Urinary bladder (tissue), 4 donors: ENCODE results near the gene SEPTIN8. TPM values are rescaled to one million over a fixed set of nuclear protein-coding genes. Genes with fewer than 3 reads are reported as not detected.

Source experiments
- DNase-seq: peaks from one replicate; pipeline ENCODE4 v3.0.0-alpha.2; 2015; ENCODE audit errors: extremely low spot score
- H3K27ac ChIP-seq: one replicate; pipeline ENCODE4 v1.5.1; 2013; ENCODE audit warnings: low read depth, mild to moderate bottlenecking, moderate library complexity
- H3K36me3 ChIP-seq: one replicate; pipeline ENCODE4 v1.6.1; 2013; ENCODE audit warnings: mild to moderate bottlenecking, moderate library complexity; ENCODE audit not compliant: insufficient read depth
- H3K4me1 ChIP-seq: one replicate; pipeline ENCODE4 v1.6.1; 2013; ENCODE audit warnings: mild to moderate bottlenecking, moderate library complexity; ENCODE audit not compliant: insufficient read depth
- H3K4me3 ChIP-seq: one replicate; pipeline ENCODE4 v1.5.1; 2013; ENCODE audit warnings: low read depth, low read length
- WGBS: extraction: QIAGEN DNeasy Blood & Tissue Kit; methylation state at CpG from one replicate; pipeline ENCODE4 v1.1.7; 2013; 5-methylcytosine and 5-hydroxymethylcytosine counted together
- polyA plus RNA-seq: library from polyadenylated mRNA; stranded (reverse); fragments of 200-250 nt; gene quantifications from one replicate; pipeline ENCODE4 v1.2.3, GENCODE V29; 2013
- total RNA-seq: library from RNA; depleted of rRNA; stranded (reverse); fragments of >200 nt; gene quantifications from one replicate; pipeline ENCODE4 v1.2.3, GENCODE V29; 2014
- donor health status: healthy with polysubstance abuse.
- donor health status: healthy.

Gene SEPTIN8
- total and polyA plus RNA-seq, 2 donors: 28.3 to 64.8 TPM

GRCh38 chr5:132772291-132773070 lies 4.6 kb downstream of the SEPTIN8 start:
- H3K36me3 ChIP-seq: no peaks in the 10 kb centered on the region
- H3K4me1 ChIP-seq: no peaks in the 10 kb centered on the region
- H3K4me3 ChIP-seq: no peak overlapping the region
- H3K27ac ChIP-seq: no peak overlapping the region
- WGBS: 67% methylated on average over 8 of the region's 8 CpGs
- DNase-seq: no peak

- WGBS: 50% methylated on average over 8 of the region's 8 CpGs
- no peak overlapping the region for H3K27ac ChIP-seq
- H3K4me1 ChIP-seq: peaks cover 3% of the 10 kb centered on the region
- no peak for DNase-seq
- no peak overlapping the region for H3K4me3 ChIP-seq
- no peaks in the 10 kb centered on the region for H3K36me3 ChIP-seq
Measured at GRCh38 chr5:132771503-132771998, 5.5 kb downstream of the SEPTIN8 start.

GRCh38 chr5:132770476-132771159 lies 6.4 kb downstream of the SEPTIN8 start:
- Histone ChIP-seq H3K4me3 (no peak overlapping the region), H3K4me1 (peaks cover 3% of the 10 kb centered on the region), H3K27ac (no peak overlapping the region), H3K36me3 (no peaks in the 10 kb centered on the region)
- no peak for DNase-seq
- WGBS: 74% methylated on average over 8 of the region's 8 CpGs

- H3K4me3 ChIP-seq: no peak overlapping the region
- H3K36me3 ChIP-seq: peaks cover 5% of the 10 kb centered on the region
- H3K4me1 ChIP-seq: peaks cover 3% of the 10 kb centered on the region
- DNase-seq: no peak
- 98% methylated on average over 3 of the region's 3 CpGs for WGBS
- H3K27ac ChIP-seq: no peak overlapping the region
Measured at GRCh38 chr5:132768485-132768868, 8.6 kb downstream of the SEPTIN8 start.

GRCh38 chr5:132767150-132767549 lies 9.9 kb downstream of the SEPTIN8 start:
- peaks cover 6% of the 10 kb centered on the region for H3K36me3 ChIP-seq
- WGBS: 58% methylated on average over 2 of the region's 2 CpGs
- H3K27ac ChIP-seq: no peak overlapping the region
- peaks cover 3% of the 10 kb centered on the region for H3K4me1 ChIP-seq
- H3K4me3 ChIP-seq: no peak overlapping the region
- no peak for DNase-seq

GRCh38 chr5:132766806-132767055 lies 10.3 kb downstream of the SEPTIN8 start:
- H3K4me3 ChIP-seq: no peak overlapping the region
- H3K36me3 ChIP-seq: peaks cover 6% of the 10 kb centered on the region
- peaks cover 3% of the 10 kb centered on the region for H3K4me1 ChIP-seq
- H3K27ac ChIP-seq: no peak overlapping the region
- DNase-seq: no peak
- WGBS: 97% methylated on average over 1 of the region's 1 CpG

GRCh38 chr5:132766020-132766805 lies 10.8 kb downstream of the SEPTIN8 start:
- H3K4me1 ChIP-seq: peaks cover 3% of the 10 kb centered on the region
- no peak overlapping the region for H3K27ac ChIP-seq
- no peak for DNase-seq
- 87% methylated on average over 14 of the region's 14 CpGs for WGBS
- H3K4me3 ChIP-seq: no peak overlapping the region
- H3K36me3 ChIP-seq: peaks cover 6% of the 10 kb centered on the region

GRCh38 chr5:132765311-132766019 lies 11.6 kb downstream of the SEPTIN8 start:
- Histone ChIP-seq H3K4me3 (no peak overlapping the region), H3K4me1 (peaks cover 3% of the 10 kb centered on the region), H3K36me3 (peaks cover 8% of the 10 kb centered on the region), H3K27ac (no peak overlapping the region)
- no peak for DNase-seq
- 67% methylated on average over 12 of the region's 12 CpGs for WGBS

- no peak for DNase-seq
- WGBS: 91% methylated on average over 7 of the region's 7 CpGs
- Histone ChIP-seq H3K4me3 (no peak overlapping the region), H3K4me1 (peaks cover 3% of the 10 kb centered on the region), H3K27ac (no peak overlapping the region), H3K36me3 (peaks cover 8% of the 10 kb centered on the region)
Measured at GRCh38 chr5:132764671-132765238, 12.3 kb downstream of the SEPTIN8 start.

GRCh38 chr5:132764051-132764450 lies 13.0 kb downstream of the SEPTIN8 start:
- Histone ChIP-seq H3K36me3 (peaks cover 12% of the 10 kb centered on the region), H3K4me3 (no peak overlapping the region), H3K4me1 (peaks cover 3% of the 10 kb centered on the region), H3K27ac (no peak overlapping the region)
- DNase-seq: no peak
- 94% methylated on average over 10 of the region's 10 CpGs for WGBS

- no peak overlapping the region for H3K4me3 ChIP-seq
- peaks cover 12% of the 10 kb centered on the region for H3K36me3 ChIP-seq
- DNase-seq: no peak
- H3K4me1 ChIP-seq: peaks cover 3% of the 10 kb centered on the region
- WGBS: 96% methylated on average over 17 of the region's 17 CpGs
- no peak overlapping the region for H3K27ac ChIP-seq
Measured at GRCh38 chr5:132763181-132764036, 13.6 kb downstream of the SEPTIN8 start.

- H3K4me3 ChIP-seq: no peak overlapping the region
- WGBS: 96% methylated on average over 11 of the region's 11 CpGs
- no peak overlapping the region for H3K27ac ChIP-seq
- peaks cover 12% of the 10 kb centered on the region for H3K36me3 ChIP-seq
- no peak for DNase-seq
- H3K4me1 ChIP-seq: peaks cover 3% of the 10 kb centered on the region
Measured at GRCh38 chr5:132762246-132763000, 14.6 kb downstream of the SEPTIN8 start.
